Sigmoid colon (tissue), 3 donors: ENCODE measurements around the gene CDX1.

ENCODE experiments used
- POLR2A ChIP-seq, 2 donors: fragments of 450-650 bp; IDR thresholded peaks; one replicate each; pipeline ENCODE4 v1.6.1; 2016; ENCODE audit warnings: antibody characterized with exemption in 2 of 2, mild to moderate bottlenecking in 2 of 2, moderate library complexity in 2 of 2
- TF ChIP-seq, protein P1 (sequence below), 4 experiments: fragments of 450-650 bp in 3 of 4; fragments of 200-600 bp in 1 of 4; IDR thresholded peaks; one replicate each; pipeline ENCODE4 v1.5.1; 2016 to 2019; ENCODE audit warnings: antibody characterized with exemption in 4 of 4, mild to moderate bottlenecking in 3 of 4, moderate library complexity in 2 of 4

DNA sequence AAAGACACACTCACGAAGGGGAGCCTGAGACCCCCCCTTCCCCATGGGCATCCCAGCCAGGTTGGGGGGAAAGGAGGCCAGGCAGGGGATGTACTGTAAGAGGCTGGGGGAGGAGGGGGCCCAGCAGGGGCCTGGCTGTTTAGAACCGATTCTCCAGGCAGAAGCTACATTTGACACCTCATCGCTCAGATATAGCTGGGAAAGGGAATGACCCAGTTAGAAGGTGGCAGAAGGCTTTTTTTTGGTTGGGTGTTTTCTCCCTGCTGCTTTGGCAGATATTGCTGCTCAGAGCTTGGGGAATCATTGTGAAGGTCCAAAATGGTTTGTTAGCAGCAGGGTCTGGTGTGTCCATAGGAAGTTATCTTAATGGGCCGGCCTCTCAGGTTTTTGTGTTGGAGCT is 6.0 kb downstream of the CDX1 start:
- TF ChIP-seq, protein P1, sequence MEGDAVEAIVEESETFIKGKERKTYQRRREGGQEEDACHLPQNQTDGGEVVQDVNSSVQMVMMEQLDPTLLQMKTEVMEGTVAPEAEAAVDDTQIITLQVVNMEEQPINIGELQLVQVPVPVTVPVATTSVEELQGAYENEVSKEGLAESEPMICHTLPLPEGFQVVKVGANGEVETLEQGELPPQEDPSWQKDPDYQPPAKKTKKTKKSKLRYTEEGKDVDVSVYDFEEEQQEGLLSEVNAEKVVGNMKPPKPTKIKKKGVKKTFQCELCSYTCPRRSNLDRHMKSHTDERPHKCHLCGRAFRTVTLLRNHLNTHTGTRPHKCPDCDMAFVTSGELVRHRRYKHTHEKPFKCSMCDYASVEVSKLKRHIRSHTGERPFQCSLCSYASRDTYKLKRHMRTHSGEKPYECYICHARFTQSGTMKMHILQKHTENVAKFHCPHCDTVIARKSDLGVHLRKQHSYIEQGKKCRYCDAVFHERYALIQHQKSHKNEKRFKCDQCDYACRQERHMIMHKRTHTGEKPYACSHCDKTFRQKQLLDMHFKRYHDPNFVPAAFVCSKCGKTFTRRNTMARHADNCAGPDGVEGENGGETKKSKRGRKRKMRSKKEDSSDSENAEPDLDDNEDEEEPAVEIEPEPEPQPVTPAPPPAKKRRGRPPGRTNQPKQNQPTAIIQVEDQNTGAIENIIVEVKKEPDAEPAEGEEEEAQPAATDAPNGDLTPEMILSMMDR (IDR thresholded peaks at IDR 0.05): no peak
- TF ChIP-seq POLR2A (IDR thresholded peaks at IDR 0.05): no peak
